Gastrocnemius medialis (tissue), 4 donors: ENCODE measurements around the gene PIGBOS1. TPM values are rescaled to one million over a fixed set of nuclear protein-coding genes. Genes with fewer than 3 reads are reported as not detected.
"Not testable (repeated sequence)": the region's sequence is repeated elsewhere in the genome, so short reads cannot be mapped to it uniquely, and the experiment has no call there.

ENCODE experiments used
- ATAC-seq, 2 donors: fragments of 150-250 bp; one replicate each; pipeline ENCODE4 v1.9.1; 2016
- DNase-seq, 2 donors: peaks; one replicate each; pipeline ENCODE4 v3.0.0-alpha.2; 2019
- H3K27ac ChIP-seq, 4 donors: fragments of 200-600 bp; sonication (generic); 1 replicate in 1 of 4; 2 replicates in 3 of 4; pipeline ENCODE4 v1.5.1; 2016 to 2018; ENCODE audit warnings: mild to moderate bottlenecking in 2 of 4, moderate library complexity in 1 of 4
- H3K27me3 ChIP-seq, 3 donors: fragments of 200-600 bp; sonication (generic) in 2 of 3; 1 replicate in 1 of 3; 2 replicates in 2 of 3; pipeline versions ENCODE4 v1.5.1 to v1.6.0; 2016 to 2019; ENCODE audit warnings: mild to moderate bottlenecking in 1 of 3, moderate library complexity in 1 of 3
- H3K36me3 ChIP-seq, 2 donors: fragments of 200-600 bp; sonication (generic) in 1 of 2; one replicate each; pipeline ENCODE4 v1.5.1; 2017 to 2018
- H3K4me1 ChIP-seq, 2 donors: fragments of 200-600 bp; sonication (generic) in 1 of 2; one replicate each; pipeline ENCODE4 v1.5.1; 2016 to 2017; ENCODE audit warnings: mild to moderate bottlenecking in 2 of 2
- H3K4me3 ChIP-seq, 4 donors: fragments of 200-600 bp; sonication (generic) in 3 of 4; 1 replicate in 1 of 4; 2 replicates in 3 of 4; pipeline ENCODE4 v1.5.1; 2016 to 2019; ENCODE audit warnings: mild to moderate bottlenecking in 2 of 4
- H3K9me3 ChIP-seq, 3 donors: fragments of 200-600 bp; sonication (generic) in 2 of 3; 1 replicate in 1 of 3; 2 replicates in 2 of 3; pipeline ENCODE4 v1.5.1; 2016 to 2019
- CTCF ChIP-seq, 5 experiments: fragments of 450-650 bp in 3 of 5; fragments of 200-600 bp in 2 of 5; sonication (generic) in 2 of 5; IDR thresholded peaks in 4 of 5; conservative IDR thresholded peaks in 1 of 5; 1 replicate in 4 of 5; 2 replicates in 1 of 5; pipeline ENCODE4 v1.5.1; 2016 to 2019; ENCODE audit warnings: antibody characterized with exemption in 5 of 5, mild to moderate bottlenecking in 3 of 5, moderate library complexity in 3 of 5
- POLR2A ChIP-seq, 2 donors: fragments of 450-650 bp; IDR thresholded peaks; one replicate each; pipeline ENCODE4 v1.6.1; 2017; ENCODE audit warnings: antibody characterized with exemption in 2 of 2, mild to moderate bottlenecking in 2 of 2, moderate library complexity in 2 of 2
- in situ Hi-C, 4 donors: fragments of 200-750 bp; cut with MboI; loops; one replicate each; pipeline versions ENCODE4 v1.15.0 to v1.8.0; 2017; ENCODE audit warnings: low sequenced_read_pairs in 4 of 4
- intact Hi-C: fragments of 100-400 bp; cut with DNase I; formaldehyde crosslinking; loops from one replicate; pipeline ENCODE4 v1.15.1; 2023; ENCODE audit warnings: low total_unique reads
- total RNA-seq, 4 donors: library from RNA; depleted of rRNA; stranded (reverse); fragments of >200 nt; gene quantifications; one replicate each; pipeline versions ENCODE4 v1.1.0 to v1.2.3, GENCODE V29; 2016

The PIGBOS1 gene
- total RNA-seq, 4 donors from 2014 or later = 5.7 to 11.8 (median 9.7) TPM

GRCh38 chr15:55319537-55320237, 764 bp upstream of the PIGBOS1 start:
- Histone ChIP-seq H3K4me3 (peak overlapping the region; percentile 87 to 99 (median 92)), H3K9me3 (no peaks in the 10 kb centered on the region), H3K27me3 (no peaks in the 10 kb centered on the region), H3K4me1 (peaks cover 17 to 25% of the 10 kb centered on the region in 2 donors), H3K36me3 (no peaks in the 10 kb centered on the region), H3K27ac (peak overlapping the region in 3 of 4 donors; percentile 82 to 96 (median 93))
- no peak for TF ChIP-seq CTCF (IDR thresholded peaks at IDR 0.05 in 4 of 5, conservative IDR thresholded peaks at IDR 0.05 in 1 of 5)
- TF ChIP-seq POLR2A (IDR thresholded peaks at IDR 0.05) = no peak
- intact Hi-C loops = loop anchor here (2.0 kb wide), 1 partner anchor 89 kb away; the partner anchor contains the start of genes CCPG1 and PIERCE2
- ATAC-seq (no peak), DNase-seq (no peak)
- in situ Hi-C loops = loop anchor here in 1 of 4 donors (25.0 kb wide), 1 partner anchor 93 kb away; the partner anchor contains the start of genes CCPG1 and PIERCE2

- intact Hi-C loops, H3K27me3 ChIP-seq, H3K36me3 ChIP-seq, H3K4me3 ChIP-seq, H3K4me1 ChIP-seq, H3K9me3 ChIP-seq, DNase-seq, H3K27ac ChIP-seq, ATAC-seq: not testable (repeated sequence)
- in situ Hi-C loops = loop anchor here in 1 of 4 donors (25.0 kb wide), 1 partner anchor 110 kb away; the partner anchor contains the start of genes CCPG1 and PIERCE2
These were observed 16.1 kb downstream of the PIGBOS1 start for GRCh38 chr15:55302801-55303200.

GRCh38 chr15:55297315-55297714, 21.6 kb downstream of the PIGBOS1 start:
- intact Hi-C loops = no loop called here
- no peak for ATAC-seq
- H3K9me3 ChIP-seq = no peaks in the 10 kb centered on the region
- TF ChIP-seq POLR2A (IDR thresholded peaks at IDR 0.05) (no peak), CTCF (IDR thresholded peaks at IDR 0.05 in 4 of 5, conservative IDR thresholded peaks at IDR 0.05 in 1 of 5) (no peak)
- no peaks in the 10 kb centered on the region for H3K27me3 ChIP-seq
- no peaks in the 10 kb centered on the region for H3K4me1 ChIP-seq
- H3K36me3 ChIP-seq = no peaks in the 10 kb centered on the region
- no peak overlapping the region for H3K27ac ChIP-seq
- no peak overlapping the region for H3K4me3 ChIP-seq
- in situ Hi-C loops = no loop called here
- DNase-seq = no peak

GRCh38 chr15:55290528-55291057, 28.3 kb downstream of the PIGBOS1 start:
- in situ Hi-C loops = loop anchor here (5.0 kb wide), 1 partner anchor 73 kb away; no protein-coding TSS in a partner anchor
- peak overlapping the region; percentile 6 to 79 (median 71) for H3K27ac ChIP-seq

More at GRCh38 chr15:55290528-55291057, 28.3 kb downstream of the PIGBOS1 start:
- ATAC-seq (peak; percentile 89 to 91), DNase-seq (peak; percentile 57 to 64)
- intact Hi-C loops = loop anchor here (1.0 kb wide), 1 partner anchor 73 kb away; no protein-coding TSS in a partner anchor
- no peak for TF ChIP-seq POLR2A (IDR thresholded peaks at IDR 0.05)
- TF ChIP-seq CTCF (IDR thresholded peaks at IDR 0.05 in 4 of 5, conservative IDR thresholded peaks at IDR 0.05 in 1 of 5) = peak; percentile 59 to 93 (median 77)
- no peaks in the 10 kb centered on the region for H3K36me3 ChIP-seq
- H3K9me3 ChIP-seq = no peaks in the 10 kb centered on the region
- H3K4me1 ChIP-seq = no peaks in the 10 kb centered on the region
- peak overlapping the region; percentile 62 to 72 (median 62) for H3K4me3 ChIP-seq
- H3K27me3 ChIP-seq = no peaks in the 10 kb centered on the region
